Measurements from ENCODE around the gene SOCS2. TPM values are rescaled to one million over a fixed set of nuclear protein-coding genes. Genes with fewer than 3 reads are reported as not detected.

The SOCS2 gene
- total RNA-seq, 2 experiments from 2014 or later: 40.5 to 40.8 TPM

DNA sequence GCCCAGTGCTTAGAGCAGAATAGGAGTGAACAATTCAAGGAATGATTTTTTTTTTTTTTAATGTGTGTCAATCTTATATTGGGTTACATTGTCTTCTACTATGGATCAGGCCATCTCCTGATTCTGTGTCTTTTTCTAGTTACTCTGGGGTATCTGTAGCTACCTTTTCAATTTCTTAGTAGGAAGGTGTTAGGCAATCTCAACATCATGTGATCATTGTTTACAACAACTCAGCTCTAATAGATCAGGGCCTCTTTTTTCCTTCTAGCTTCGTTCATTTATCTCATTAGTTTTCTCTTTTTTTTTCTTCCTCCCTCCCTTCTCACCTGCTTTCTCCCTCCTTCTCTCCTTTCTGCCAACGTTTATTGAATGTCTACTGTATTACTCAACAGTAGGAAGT lies 8.9 kb downstream of the SOCS2 start:
- POLR2A ChIA-PET: interaction anchor here (1.1 to 1.8 kb wide), 2 partner anchors 10 to 12 kb away, joined by 4 to 5 read pairs; no protein-coding TSS in a partner anchor
- no peak for TF ChIP-seq CTCF (IDR thresholded peaks at IDR 0.05)
- DNase-seq (no peak), ATAC-seq (no peak)
- H3K4me3 Mint-ChIP-seq: no peak overlapping the region
- H3K27me3 Mint-ChIP-seq: no peaks in the 10 kb centered on the region
- no peaks in the 10 kb centered on the region for H3K9me3 Mint-ChIP-seq
- CTCF ChIA-PET: interaction anchor here (0.7 to 1.2 kb wide), 2 partner anchors 19 to 521 kb away, joined by 3 to 5 read pairs; no protein-coding TSS in a partner anchor
- H3K4me1 Mint-ChIP-seq (ENCODE audit: low read depth): peaks cover 8% of the 10 kb centered on the region
- H3K36me3 Mint-ChIP-seq (ENCODE audit: low read depth): peaks cover 25% of the 10 kb centered on the region
- no peak overlapping the region for H3K27ac Mint-ChIP-seq
- intact Hi-C loops (cut with micrococcal nuclease): no loop called here

- DNase-seq: no peak
- Mint-ChIP-seq H3K4me3 (no peak overlapping the region), H3K27me3 (no peaks in the 10 kb centered on the region), H3K27ac (no peak overlapping the region), H3K36me3 (ENCODE audit: low read depth) (peaks cover 16% of the 10 kb centered on the region), H3K9me3 (no peaks in the 10 kb centered on the region), H3K4me1 (ENCODE audit: low read depth) (no peaks in the 10 kb centered on the region)
- POLR2A ChIA-PET: no interaction called here
- CTCF ChIA-PET: interaction anchor here (2.6 kb wide), 1 partner anchor 519 kb away, joined by 8 read pairs; no protein-coding TSS in a partner anchor
- intact Hi-C loops (cut with micrococcal nuclease): no loop called here
- no peak for ATAC-seq
- TF ChIP-seq CTCF (IDR thresholded peaks at IDR 0.05): no peak
These were observed 9.9 kb downstream of the SOCS2 start for GRCh38 chr12:93582351-93582750.

DNA sequence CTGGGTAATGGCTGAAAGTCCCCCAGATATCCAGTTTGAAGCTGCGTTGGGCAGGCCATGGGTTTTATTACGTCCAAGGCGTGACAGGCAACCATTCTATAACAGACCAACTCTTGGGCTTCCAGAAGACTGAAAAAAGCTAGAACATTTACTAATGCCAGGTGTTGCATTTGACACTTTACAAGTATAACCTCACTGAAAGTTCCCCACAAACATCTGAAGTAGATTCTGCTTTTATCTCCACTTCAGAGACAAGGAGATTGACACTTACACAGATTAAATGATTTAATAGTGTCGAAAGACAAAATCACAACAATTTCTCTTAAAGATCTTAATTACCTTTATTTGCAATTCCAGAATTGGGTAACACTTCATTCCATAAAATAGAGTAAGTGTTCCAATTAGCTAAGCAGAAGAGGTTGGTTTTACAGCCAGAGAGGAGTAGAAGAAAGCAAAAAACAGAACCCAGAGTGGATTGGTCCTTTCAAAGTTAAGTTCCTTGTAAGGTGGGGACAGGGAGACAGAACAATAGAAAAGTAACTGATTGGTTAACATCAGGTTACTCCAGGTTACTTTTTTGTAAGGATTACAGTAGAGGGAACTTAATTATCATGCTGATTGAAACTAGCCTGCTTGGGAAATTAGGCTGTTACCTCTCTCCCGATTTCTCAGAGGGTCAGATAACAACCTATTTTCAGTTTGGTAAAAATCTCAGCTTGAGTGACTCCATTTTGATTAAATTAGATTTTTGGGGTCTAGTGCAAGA lies 11.3 kb downstream of the SOCS2 start:
- TF ChIP-seq CTCF (IDR thresholded peaks at IDR 0.05): no peak
- peaks cover 2% of the 10 kb centered on the region for H3K27me3 Mint-ChIP-seq
- CTCF ChIA-PET: interaction anchor here (0.9 to 2.6 kb wide), 4 partner anchors 9 to 518 kb away, joined by 3 to 8 read pairs (median 4); no protein-coding TSS in a partner anchor
- POLR2A ChIA-PET: interaction anchor here (1.0 kb wide), 1 partner anchor 518 kb away, joined by 3 read pairs; no protein-coding TSS in a partner anchor
- intact Hi-C loops (cut with micrococcal nuclease): no loop called here
- peaks cover 15% of the 10 kb centered on the region for H3K36me3 Mint-ChIP-seq (ENCODE audit: low read depth)
- no peak overlapping the region for H3K4me3 Mint-ChIP-seq
- no peak for ATAC-seq
- H3K4me1 Mint-ChIP-seq (ENCODE audit: low read depth): peaks cover 3% of the 10 kb centered on the region
- no peak overlapping the region for H3K27ac Mint-ChIP-seq
- H3K9me3 Mint-ChIP-seq: no peaks in the 10 kb centered on the region
- no peak for DNase-seq

- CTCF ChIA-PET: interaction anchor here (2.6 kb wide), 1 partner anchor 516 kb away, joined by 8 read pairs; no protein-coding TSS in a partner anchor
- Mint-ChIP-seq H3K4me3 (no peak overlapping the region), H3K9me3 (no peaks in the 10 kb centered on the region), H3K27ac (no peak overlapping the region), H3K27me3 (peaks cover 14% of the 10 kb centered on the region), H3K4me1 (ENCODE audit: low read depth) (peaks cover 3% of the 10 kb centered on the region), H3K36me3 (ENCODE audit: low read depth) (peaks cover 5% of the 10 kb centered on the region)
- no peak for TF ChIP-seq CTCF (IDR thresholded peaks at IDR 0.05)
- intact Hi-C loops (cut with micrococcal nuclease): no loop called here
- ATAC-seq (no peak), DNase-seq (no peak)
- POLR2A ChIA-PET: interaction anchor here (0.6 kb wide), 1 partner anchor 14 kb away, joined by 3 read pairs; no protein-coding TSS in a partner anchor
These were observed 12.8 kb downstream of the SOCS2 start for GRCh38 chr12:93585247-93585646.

DNA sequence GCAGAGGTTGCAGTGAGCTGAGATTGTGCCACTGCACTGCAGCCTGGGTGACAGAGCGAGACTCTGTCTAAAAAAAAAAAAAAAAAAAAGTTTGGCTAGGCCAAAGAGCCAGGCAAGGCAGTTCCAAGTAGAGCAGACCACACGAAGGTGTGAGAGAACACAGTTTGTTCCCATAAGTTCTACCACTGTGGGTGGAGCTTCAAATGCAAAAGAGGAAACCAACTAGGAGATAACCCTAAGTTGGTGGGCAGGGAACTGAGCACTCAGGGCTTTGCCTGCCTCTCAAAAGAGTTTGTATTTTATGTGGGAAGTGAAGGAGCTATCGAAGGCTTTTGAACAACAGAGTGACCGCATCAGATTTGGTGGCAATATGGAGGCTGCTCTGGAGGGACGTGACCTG lies 15.1 kb downstream of the SOCS2 start:
- no peak for TF ChIP-seq CTCF (IDR thresholded peaks at IDR 0.05)
- no peaks in the 10 kb centered on the region for H3K9me3 Mint-ChIP-seq
- ATAC-seq (peak; percentile 57), DNase-seq (no peak)
- H3K36me3 Mint-ChIP-seq (ENCODE audit: low read depth): no peaks in the 10 kb centered on the region
- H3K27ac Mint-ChIP-seq: no peak overlapping the region
- ChIA-PET POLR2A (no interaction called here), CTCF (no interaction called here)
- H3K27me3 Mint-ChIP-seq: peaks cover 31% of the 10 kb centered on the region
- intact Hi-C loops (cut with micrococcal nuclease): no loop called here
- H3K4me1 Mint-ChIP-seq (ENCODE audit: low read depth): peaks cover 9% of the 10 kb centered on the region
- H3K4me3 Mint-ChIP-seq: no peak overlapping the region
